Esophagus mucosa (tissue), 1 donor: ENCODE measurements around the gene MAEA. TPM values are rescaled to one million over a fixed set of nuclear protein-coding genes. Genes with fewer than 3 reads are reported as not detected.
"Not testable (repeated sequence)": the region's sequence is repeated elsewhere in the genome, so short reads cannot be mapped to it uniquely, and the experiment has no call there.

Experiments used
- ATAC-seq: fragments of 200-7000 bp; cut with Tn5 transposase; one replicate; pipeline ENCODE4 v1.9.1; 2020
- total RNA-seq: library from RNA; stranded (reverse); gene quantifications from one replicate; pipeline ENCODE4 v1.2.4, GENCODE V29; 2023
- donor health status: DM: yes; HTN: yes; CAD: no.

Gene MAEA
- total RNA-seq, 1 donor from 2014 or later = 59.4 TPM

DNA sequence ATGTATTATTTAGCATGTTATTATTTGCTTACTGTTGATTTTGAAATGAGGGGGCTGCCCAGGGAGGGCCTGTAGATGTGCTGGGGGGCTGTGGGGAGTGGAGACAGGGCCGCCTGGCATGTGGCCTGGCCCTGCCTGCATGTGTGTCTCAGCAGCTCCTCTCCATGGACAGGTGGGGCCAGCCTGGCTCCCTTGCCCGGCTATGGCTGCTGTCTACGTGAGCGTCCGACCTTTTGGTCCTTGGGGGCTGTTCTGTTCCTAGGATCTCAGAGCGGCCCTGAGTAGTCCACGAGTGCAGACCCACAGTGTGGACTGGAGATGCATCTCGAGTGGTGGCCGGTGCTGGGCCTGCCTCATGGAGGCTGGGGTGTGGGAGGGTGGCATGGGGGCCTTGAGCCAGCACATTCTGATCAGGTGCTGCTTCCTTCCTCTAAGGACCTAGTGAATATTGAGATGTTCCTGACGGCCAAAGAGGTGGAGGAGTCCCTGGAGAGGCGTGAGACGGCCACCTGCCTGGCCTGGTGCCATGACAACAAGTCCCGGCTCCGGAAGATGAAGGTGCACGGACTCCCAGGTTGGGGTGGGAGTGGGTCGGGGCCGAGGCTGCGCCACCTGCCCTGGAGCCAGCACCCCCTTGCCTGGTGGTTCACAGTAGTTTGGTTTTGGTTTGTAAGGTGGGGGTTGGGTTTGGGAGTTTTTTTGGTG lies 32.4 kb downstream of the MAEA start:
- peak; percentile 11 for ATAC-seq

DNA sequence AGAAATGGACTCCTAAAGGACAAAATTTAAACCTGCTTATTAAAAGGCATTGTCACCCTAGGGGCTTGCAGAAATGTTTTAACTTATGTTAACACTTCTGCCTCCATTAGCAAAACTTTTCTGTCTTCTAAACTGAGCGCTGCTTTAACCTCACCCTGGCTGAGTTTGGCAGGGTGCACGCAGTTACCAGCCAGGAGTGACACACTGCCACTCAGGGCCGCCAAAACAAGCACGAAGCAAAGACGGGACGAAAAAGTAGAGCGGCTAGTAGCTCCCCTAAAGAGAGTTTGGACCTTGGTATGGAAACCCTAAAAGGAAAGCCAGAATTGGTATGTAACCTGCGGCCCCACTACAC lies 33.6 kb downstream of the MAEA start:
- ATAC-seq = no peak

DNA sequence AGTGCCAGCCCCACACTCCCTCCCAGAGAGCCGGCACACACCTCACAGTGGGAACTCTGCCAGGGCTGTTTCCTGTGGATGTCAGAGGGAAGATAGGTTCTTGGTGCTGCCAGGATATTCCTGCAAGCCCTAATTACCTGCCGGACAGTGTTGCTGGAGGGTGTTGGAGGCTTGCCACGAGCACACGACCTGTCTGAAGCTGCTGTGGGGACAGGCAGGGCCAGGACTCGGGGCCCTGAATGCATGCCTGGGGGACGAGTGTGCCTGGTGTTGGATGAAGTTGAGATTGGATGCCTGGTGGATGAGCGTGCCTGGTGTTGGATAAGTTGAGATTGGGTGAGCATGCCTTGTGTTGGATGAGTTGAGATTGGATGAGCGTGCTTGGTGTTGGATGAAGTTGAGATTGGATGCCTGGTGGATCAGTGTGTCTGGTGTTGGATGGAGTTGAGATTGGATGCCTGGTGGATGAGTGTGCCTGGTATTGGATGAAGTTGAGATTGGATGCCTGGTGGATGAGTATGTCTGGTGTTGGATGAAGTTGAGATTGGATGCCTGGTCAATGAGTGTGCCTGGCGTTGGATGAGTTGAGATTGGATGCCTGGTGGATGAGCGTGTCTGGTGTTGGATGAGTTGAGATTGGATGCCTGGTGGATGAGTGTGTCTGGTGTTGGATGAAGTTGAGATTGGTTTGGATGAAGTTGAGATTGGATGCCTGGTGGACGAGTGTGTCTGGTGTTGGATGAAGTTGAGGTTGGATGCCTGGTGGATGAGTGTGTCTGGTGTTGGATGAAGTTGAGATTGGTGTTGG lies 34.1 kb downstream of the MAEA start:
- ATAC-seq = no peak

DNA sequence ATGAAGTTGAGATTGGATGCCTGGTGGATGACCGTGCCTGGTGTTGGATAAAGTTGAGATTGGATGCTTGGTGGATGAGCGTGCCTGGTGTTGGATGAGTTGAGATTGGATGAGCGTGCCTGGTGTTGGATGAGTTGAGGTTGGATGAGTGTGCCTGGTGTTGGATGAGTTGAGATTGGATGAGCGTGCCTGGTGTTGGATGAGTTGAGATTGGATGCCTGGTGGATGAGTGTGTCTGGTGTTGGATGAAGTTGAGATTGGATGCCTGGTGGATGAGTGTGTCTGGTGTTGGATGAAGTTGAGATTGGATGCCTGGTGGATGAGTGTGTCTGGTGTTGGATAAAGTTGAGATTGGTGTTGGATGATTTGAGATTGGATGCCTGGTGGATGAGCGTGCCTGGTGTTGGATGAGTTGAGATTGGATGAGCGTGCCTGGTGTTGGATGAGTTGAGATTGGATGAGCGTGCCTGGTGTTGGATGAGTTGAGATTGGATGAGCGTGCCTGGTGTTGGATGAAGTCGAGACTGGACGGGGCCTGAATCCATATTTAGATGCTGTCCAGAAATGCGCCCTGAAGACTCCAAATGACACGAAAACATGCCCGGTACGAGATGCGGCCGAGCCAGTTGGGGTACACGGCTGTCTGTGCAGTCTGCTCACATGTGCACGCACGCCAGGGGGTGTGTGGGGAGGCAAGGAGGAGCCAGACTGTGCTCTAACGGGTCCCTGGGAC lies 34.9 kb downstream of the MAEA start:
- not testable (repeated sequence) for ATAC-seq

DNA sequence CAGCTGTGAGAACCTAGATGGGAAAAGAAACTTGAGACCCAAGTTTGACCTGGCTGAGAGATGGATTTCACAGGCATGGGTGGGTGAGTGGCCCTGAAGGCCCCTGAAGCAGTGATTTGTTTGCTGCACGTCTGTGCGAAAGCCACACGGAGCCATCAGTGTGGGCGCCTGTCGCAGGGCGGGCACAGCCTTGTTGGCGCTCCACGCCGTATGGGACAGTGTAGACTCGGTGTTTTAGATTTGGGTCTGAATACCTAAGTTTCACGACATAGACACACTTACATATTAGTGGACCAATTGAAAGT lies 35.4 kb downstream of the MAEA start:
- no peak for ATAC-seq

DNA sequence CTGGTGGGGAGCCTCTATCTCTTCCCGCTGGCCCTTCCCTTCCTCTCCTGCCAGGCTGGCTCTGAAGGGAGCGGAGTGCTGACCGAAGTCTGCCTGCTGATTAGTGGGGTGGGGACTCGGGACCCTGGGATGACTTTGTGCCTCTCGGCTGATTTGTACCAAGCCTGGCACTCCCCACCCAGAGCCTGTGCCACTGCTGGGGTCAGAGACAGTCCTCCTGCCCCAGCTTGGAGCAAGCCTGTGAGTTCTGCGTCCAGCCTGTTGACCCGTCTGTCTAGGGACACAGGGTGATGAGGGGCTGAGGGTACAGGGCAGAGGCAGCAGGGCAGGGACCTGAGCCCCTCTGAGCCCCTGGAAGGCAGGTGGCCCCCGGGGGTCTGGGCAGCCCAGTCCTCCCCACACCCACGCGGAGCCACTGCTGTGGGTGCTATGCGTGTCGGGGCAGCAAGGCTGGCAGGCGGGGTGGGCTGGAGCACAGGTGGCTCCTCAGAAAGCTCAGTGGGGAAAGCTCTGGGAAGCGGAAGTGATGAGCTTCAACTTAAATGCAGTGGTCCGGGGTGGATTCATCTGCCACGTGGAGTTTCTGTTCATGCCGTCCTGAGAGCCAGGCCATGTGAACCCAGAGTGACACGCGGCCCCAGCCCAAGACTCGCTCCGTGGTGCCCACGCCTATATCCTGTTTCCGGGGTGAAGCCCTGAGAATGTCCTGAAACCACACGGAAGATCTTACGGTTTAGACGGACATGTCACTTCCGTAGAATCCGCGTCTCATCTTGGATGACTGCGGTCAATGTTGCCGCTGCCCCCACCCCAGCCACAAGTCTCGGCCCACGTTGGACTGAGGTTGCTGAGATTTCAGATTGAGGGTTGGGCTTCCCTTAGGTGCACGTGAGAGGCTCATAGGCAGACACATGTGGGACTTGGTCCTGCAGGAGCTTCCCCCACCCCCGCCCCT lies 36.3 kb downstream of the MAEA start:
- ATAC-seq = no peak

DNA sequence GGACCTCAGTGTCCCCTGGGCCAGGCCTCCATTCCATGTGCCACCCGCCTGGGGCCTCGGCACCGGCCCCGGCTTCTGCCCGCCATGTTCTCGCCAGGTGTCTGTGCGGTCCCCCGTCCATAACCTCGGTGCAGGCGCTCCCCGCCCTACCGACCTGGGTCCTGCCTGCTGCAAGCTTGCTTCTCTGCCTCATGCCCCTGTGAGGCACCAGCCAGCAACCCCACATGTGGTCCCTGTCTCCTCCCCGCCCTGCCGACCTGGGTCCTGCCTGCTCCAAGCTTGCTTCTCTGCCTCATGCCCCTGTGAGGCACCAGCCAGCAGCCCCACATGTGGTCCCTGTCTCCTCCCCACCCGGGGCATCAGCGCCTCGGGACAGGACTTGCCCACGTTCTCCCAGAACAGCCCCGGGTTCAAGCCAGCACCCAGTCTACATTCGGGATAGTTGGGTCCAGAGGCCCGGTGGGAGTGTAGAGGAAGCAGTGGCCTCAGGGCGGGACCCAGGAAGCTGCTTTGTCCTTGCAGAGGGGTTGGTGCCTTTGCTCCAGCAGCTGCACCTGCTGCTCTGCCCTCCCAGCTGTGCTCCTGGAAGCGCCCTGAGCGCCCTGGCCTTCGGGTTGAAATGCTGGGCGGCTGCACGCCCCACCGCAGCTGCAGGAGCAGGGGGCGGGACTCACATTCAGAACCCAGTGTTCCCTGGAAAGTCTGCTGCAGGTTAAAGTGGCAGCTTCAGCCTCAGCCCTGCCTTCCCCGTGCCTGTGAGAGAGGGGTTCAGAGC lies 37.2 kb downstream of the MAEA start:
- no peak for ATAC-seq

DNA sequence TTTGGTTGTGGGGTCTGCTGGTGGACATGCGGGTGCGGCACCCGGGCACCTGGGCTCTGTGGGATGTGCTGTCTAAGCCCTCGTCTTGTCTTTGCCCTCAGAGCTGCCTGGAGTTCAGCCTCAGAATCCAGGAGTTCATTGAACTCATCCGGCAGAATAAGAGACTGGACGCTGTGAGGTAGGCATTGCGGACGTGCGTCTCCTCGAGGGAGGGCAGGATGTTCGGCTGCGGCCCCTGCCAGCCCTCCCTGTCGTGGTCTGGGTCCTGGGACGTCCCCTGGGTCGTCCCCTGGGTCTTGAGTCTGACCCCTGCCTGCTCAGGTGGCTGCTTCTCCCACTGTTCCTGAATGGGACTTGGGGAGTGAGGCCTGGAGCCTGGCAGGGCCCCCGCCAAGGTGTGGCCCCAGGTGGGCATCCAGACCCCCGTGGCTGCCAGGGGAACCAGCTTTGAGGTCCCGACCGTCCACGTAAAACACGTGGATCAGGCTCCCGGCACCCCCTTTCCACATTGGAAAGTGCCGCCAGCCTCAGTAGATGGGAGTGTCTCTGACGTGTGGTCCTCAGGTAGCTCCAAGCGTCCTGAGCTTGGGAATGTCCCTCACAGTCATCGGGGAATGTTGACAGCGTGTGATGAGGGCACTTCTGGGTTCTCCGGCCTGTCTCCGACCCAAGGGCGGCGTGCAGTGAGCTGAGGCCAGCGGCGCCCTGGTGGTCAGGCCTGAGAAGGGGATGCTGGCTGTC lies 38.0 kb downstream of the MAEA start:
- no peak for ATAC-seq

DNA sequence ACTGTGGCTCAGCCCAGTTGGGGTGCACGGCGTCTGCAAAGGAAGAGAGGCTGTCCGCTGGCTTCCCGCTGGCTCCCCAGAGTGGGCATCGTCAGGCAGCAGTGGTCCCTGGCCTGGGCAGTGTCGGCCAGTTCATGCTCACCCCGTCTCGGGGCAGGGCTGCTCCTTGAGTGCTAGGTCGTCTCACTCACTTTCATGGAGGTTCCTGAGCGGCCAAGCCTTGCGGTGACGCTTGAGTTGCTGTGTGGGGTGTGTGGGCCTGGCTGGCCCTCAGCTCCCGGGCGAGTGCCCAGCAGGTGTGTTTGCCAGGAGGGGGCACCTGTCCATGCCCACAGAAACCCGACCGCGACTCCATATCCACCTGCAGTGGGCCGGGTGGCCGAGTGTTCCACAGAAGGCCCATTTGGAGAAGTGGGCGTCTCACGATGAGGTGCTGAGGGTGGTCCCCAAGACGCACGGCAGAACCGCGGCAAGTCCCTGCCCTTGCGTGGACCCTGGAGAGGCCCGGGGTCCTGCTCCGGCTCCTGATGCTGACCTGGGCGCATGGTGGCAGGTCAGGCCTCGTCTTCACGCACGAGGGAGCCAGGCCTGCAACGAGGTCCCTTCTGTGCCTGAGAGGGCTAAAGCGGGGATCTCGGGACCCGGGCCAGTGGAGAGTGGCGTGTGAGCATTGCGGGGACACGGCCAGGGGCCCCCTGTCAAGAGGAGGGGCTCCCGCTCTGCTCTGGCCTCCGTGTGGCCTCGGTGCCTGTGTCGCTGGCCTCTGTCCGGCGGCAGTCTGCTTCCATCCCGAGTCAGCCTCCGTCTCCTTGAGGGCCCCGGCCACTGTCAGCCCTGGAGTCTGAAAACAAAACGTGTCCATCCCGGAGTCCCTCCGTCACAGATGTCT lies 38.8 kb downstream of the MAEA start:
- ATAC-seq = no peak

DNA sequence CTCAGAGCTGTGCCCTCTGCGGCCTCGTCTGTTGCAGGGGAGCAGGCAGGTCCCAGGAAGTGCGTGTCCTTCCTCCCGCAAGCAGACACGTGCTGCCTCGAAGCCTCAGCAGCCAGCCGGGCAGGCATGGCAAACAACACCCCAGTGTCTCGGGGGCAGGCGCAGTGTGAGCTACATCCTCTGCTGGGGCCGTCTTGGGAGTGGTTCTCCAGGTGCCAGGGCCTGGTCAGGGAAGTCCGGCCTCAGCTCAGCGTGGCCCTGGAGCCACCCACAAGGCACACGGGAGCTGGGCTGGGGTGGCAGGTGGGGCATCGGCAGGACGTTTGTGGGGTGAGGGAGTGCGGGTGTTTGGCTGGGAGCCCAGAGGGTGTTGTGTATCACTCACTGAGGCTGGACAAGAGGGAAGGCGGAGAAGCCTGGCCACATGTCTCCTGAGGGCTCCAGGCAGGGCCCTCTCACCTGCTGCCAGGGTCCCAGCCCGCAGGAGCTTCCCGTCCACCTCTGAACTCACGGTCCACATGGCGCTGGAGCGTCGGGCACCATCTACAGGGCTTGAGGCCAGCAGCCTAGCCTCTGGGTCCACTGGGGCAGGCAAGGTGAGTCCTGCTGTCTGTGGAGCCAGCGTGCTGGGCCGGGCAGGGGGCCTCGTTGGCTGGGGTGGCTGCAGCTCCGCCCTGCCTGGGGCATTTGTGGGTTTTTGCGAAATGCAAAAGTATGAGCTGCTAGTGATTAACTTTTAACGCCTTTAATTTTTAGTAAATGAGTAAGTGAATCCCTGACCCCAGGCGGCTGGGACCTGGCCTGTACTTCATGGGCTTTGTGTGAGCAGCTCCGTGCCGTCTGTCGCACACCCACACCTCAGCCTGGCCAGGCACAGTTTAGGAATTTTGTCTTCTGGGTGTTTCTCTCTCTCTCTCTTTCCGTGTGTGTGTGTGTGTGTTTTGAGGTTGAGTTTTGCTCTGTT lies 40.0 kb downstream of the MAEA start:
- peak; percentile 42 for ATAC-seq

DNA sequence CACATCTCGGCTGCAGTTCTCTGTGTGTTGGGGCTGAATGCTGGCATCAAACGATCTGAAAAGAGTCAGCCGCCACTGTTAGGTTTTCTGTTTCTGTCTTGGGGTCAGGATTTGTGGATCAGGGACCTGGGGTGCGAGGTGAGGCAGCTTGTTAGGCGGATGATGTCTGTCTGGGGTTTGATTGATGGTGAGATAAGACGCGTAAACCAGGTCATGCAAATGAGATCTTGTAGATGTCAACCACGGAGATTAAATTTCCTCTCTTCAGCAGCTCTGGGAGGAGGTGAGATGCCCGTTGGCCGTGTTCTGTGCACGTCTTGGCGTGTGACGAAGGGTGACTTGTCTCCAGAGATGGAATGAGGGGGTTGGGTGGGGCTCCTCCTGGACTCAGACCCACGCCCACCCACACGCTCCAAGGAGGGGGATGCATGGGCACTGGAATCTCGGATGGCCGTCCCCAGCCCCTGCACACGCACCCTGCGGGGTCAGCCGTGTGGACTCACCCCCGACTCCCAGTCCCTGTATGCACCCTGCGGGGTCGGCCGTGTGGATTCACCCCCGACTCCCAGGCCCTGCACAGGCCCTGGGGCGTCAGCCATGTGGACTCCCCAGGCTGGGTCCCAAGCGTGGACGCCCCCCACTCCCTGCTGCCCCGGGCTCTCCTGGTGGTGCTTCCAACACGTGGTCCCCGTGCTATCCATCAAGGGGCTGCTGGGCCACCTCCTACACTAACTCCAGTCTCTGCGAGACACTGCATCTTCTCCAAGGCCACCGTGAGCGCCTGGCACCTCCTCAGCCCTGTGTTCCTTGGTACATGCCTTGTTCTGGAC lies 41.3 kb downstream of the MAEA start:
- ATAC-seq = no peak

DNA sequence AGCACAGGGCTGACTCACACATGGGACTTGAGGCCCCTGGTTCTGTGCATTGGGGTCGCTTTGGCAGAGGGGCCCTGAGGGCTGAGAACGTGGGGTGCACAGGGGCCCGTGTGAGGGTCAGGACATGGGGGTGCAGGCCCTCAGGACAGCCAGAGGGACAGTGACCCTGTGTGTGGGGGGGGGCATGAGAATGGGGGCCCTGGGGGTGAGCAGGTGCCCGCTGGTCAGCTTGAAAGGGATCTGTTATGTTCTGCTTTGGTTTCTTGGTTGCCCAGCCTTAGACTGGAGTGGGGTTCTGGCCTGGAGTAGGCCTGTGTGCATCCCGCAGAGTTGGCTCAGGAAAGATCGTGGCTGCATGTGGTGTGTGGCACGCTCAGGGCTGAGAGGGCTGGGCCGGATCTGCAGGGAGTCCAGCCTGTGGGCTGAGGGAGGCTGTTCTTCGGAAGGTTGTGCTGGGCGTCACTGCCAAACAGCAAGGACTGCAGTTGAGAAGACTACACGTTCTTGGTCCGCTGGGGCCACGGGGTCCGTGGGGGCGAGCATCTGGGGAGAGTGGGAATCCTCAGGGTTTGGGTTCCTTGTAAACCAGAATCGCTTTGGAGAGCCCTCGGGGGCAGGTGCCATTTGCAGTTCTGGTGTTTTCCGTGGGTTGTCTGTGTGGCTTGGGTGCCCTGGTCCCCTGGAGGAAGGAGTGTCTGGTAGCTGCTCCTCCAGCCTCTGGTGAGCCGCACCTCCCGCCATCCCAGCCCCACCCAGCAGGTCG lies 42.1 kb downstream of the MAEA start:
- no peak for ATAC-seq

DNA sequence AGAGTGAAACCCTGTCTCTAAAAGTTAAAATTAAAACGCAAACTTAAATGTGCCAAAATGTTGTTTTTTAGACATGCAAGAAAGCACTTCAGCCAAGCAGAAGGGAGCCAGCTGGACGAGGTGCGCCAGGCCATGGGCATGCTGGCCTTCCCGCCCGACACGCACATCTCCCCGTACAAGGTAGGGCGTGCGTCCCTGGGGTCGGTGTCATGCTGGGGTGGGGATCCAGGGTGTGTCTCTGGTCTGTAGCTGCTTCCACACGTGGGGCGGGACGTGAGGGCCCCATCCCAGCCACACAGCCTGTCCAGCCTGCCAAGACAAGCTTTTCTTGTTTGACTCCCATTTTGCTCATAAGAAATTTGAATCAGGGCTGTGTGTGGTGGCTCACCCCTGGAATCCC lies 43.0 kb downstream of the MAEA start:
- ATAC-seq = peak; percentile 74

DNA sequence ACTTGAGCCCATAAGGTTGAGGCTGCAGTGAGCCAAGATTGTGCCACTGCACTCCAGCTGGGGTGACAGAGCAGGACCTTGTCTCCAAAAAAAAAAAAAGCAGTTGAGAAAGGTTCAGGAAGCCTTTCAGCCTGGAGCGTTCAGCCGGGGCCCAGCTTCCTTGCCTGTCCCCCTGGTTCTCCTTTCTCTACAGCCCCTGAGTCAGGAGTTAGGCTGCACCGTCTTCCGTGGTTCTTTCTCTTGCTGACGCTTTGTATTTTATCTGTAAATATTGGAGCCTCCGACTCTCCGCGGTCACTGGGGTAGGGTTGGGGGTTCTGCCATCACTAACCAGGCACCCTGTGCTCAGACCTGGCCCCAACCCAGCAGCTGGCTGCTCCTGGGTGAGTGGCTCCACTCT lies 43.6 kb downstream of the MAEA start:
- no peak for ATAC-seq

DNA sequence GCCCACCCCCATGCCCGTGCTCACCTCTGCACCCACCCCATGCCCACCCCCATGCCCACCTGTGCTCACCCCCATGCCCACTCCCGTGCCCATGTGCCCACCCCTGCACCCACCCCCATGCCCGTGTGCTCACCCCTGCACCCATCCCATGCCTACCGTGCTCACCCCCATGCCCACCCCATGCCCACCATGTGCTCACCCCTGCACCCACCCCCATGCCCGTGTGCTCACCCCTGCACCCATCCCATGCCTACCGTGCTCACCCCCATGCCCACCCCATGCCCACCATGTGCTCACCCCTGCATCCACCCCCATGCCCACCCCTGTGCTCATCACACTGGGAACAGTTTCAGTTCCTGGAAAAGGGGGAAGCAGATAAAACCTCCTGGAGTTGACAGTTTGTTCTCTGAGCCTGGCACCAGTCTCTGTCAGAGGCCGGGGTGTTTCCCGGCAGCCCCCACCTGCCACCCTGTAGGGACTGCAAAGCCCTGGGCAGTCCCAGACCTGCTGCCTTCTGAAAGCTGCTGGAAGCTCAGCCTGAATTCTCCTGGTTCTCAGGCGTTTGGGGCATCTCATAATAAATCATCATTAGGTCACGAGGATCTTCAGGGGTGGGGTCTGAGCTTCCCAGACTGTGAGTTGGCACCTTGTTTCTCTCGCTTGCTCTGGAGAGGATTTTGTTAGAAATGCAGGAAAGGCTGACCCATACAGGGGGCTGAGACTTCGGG lies 44.3 kb downstream of the MAEA start:
- not testable (repeated sequence) for ATAC-seq

DNA sequence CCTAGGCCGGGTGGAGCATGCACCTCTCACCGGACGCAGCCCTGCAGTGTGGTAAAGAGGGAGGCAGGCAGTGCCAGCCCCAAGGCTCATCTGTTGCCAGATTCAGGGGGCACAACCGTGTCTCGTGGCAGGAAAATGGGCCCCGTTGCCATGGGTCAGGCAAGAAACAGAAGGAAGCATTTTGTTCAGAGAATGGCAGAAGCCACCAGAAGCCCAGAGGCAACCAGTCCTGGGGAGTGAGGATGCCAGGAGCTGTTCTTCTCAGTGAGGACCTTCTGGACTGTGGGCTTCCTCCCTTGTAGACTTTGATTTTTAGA lies 44.8 kb downstream of the MAEA start:
- ATAC-seq = no peak
